Left lung (tissue), 10 donors: Measurements from ENCODE around the gene RCCD1. TPM values are rescaled to one million over a fixed set of nuclear protein-coding genes. Genes with fewer than 3 reads are reported as not detected.
A peak's percentile ranks its signal among the peaks of the same experiment; 100 is the strongest.

Experiments used
- ATAC-seq: fragments of 200-7000 bp; cut with Tn5 transposase; one replicate; pipeline ENCODE4 v1.9.1; 2020; ENCODE audit warnings: moderate library complexity
- DNase-seq, 4 donors: peaks; one replicate each; pipeline ENCODE4 v3.0.0-alpha.2; 2013 to 2020
- H3K27ac ChIP-seq, 2 donors: fragments of 200-600 bp; sonication (generic) in 1 of 2; one replicate each; pipeline versions ENCODE4 v1.5.0 to v1.8.0; 2020 to 2021
- H3K27me3 ChIP-seq, 2 donors: fragments of 200-600 bp; sonication (generic) in 1 of 2; one replicate each; pipeline versions ENCODE4 v1.5.0 to v1.8.0; 2020 to 2021
- H3K36me3 ChIP-seq, 2 donors: fragments of 200-600 bp; sonication (generic) in 1 of 2; one replicate each; pipeline versions ENCODE4 v1.5.0 to v1.8.0; 2020 to 2021
- H3K4me1 ChIP-seq, 2 donors: fragments of 200-600 bp; one replicate each; pipeline ENCODE4 v1.8.0; 2021
- H3K4me3 ChIP-seq, 2 donors: fragments of 200-600 bp; sonication (generic) in 1 of 2; one replicate each; pipeline versions ENCODE4 v1.5.0 to v1.8.0; 2020 to 2021; ENCODE audit warnings: mild to moderate bottlenecking in 1 of 2
- H3K9me3 ChIP-seq, 2 donors: fragments of 200-600 bp; sonication (generic) in 1 of 2; one replicate each; pipeline versions ENCODE4 v1.5.0 to v1.8.0; 2020 to 2021
- CTCF ChIP-seq, 2 donors: fragments of 200-600 bp; sonication (generic) in 1 of 2; IDR thresholded peaks; one replicate each; pipeline versions ENCODE4 v1.5.0 to v1.8.0; 2021; ENCODE audit warnings: antibody characterized with exemption in 2 of 2
- intact Hi-C, 2 donors: fragments of 100-400 bp; cut with DNase I; formaldehyde crosslinking; loops; one replicate each; pipeline versions ENCODE4 v1.11.2 to v1.14.2; 2022
- polyA plus RNA-seq, 6 donors: library from polyadenylated mRNA; unstranded; fragments of 120-200 nt; gene quantifications; one replicate each; pipeline ENCODE4 v1.2.1, GENCODE V29; 2013; ENCODE audit not compliant: insufficient read length in 6 of 6
- total RNA-seq, 2 donors: library from RNA; stranded (reverse); fragmentation: NEBNext Ultra II Directional; extraction: Animal tissue kit (Norgen Biotek cat#: 25700); gene quantifications; one replicate each; pipeline ENCODE4 v1.2.1, GENCODE V29; 2021
- donor health status: DM: no; HTN: yes; CAD: no.
- donor health status: DM: no; HTN: no; CAD: no.

The RCCD1 gene
- total and polyA plus RNA-seq, 8 donors = 9.8 to 21.2 (median 18.0) TPM

DNA sequence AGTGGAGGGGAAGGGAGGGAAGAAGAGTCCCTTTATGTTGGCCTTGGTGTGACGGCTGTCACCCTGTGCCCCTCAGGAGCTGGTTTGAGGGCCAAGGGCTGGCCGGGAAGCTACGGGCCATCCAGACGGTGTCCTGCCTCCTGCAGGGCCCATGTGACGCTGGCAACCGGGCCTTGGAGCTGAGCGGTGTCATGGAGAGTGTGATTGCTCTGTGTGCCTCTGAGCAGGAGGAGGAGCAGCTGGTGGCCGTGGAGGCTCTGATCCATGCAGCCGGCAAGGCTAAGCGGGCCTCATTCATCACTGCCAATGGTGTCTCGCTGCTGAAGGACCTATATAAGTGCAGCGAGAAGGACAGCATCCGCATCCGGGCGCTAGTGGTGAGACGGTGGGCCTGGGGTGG, 8.1 kb upstream of the RCCD1 start:
- peaks cover 0 to 99% of the 10 kb centered on the region in 2 donors for H3K36me3 ChIP-seq
- ATAC-seq (no peak), DNase-seq (peak in 1 of 4 donors; percentile 65)
- no peak overlapping the region for H3K27ac ChIP-seq
- H3K27me3 ChIP-seq = no peaks in the 10 kb centered on the region
- no peaks in the 10 kb centered on the region for H3K9me3 ChIP-seq
- intact Hi-C loops = no loop called here
- TF ChIP-seq CTCF (IDR thresholded peaks at IDR 0.05) = no peak
- no peak overlapping the region for H3K4me3 ChIP-seq
- H3K4me1 ChIP-seq = peaks cover 0 to 5% of the 10 kb centered on the region in 2 donors

GRCh38 chr15:90946941-90947576, 7.6 kb upstream of the RCCD1 start:
- no peak overlapping the region for H3K4me3 ChIP-seq
- no peak for ATAC-seq
- DNase-seq = no peak
- no peaks in the 10 kb centered on the region for H3K9me3 ChIP-seq
- peaks cover 0 to 5% of the 10 kb centered on the region in 2 donors for H3K4me1 ChIP-seq
- peaks cover 0 to 99% of the 10 kb centered on the region in 2 donors for H3K36me3 ChIP-seq
- no peak overlapping the region for H3K27ac ChIP-seq
- TF ChIP-seq CTCF (IDR thresholded peaks at IDR 0.05) = no peak
- no peaks in the 10 kb centered on the region for H3K27me3 ChIP-seq
- intact Hi-C loops = no loop called here

GRCh38 chr15:90947577-90948357, 6.9 kb upstream of the RCCD1 start:
- peaks cover 0 to 99% of the 10 kb centered on the region in 2 donors for H3K36me3 ChIP-seq
- H3K4me1 ChIP-seq = peaks cover 0 to 5% of the 10 kb centered on the region in 2 donors
- H3K27me3 ChIP-seq = no peaks in the 10 kb centered on the region
- no peaks in the 10 kb centered on the region for H3K9me3 ChIP-seq
- ATAC-seq = no peak
- H3K4me3 ChIP-seq = no peak overlapping the region
- DNase-seq = no peak
- no peak for TF ChIP-seq CTCF (IDR thresholded peaks at IDR 0.05)
- no peak overlapping the region for H3K27ac ChIP-seq
- intact Hi-C loops = no loop called here

GRCh38 chr15:90948506-90948905, 6.2 kb upstream of the RCCD1 start:
- no peaks in the 10 kb centered on the region for H3K9me3 ChIP-seq
- no peak overlapping the region for H3K27ac ChIP-seq
- no peak for TF ChIP-seq CTCF (IDR thresholded peaks at IDR 0.05)
- DNase-seq = peak in 1 of 4 donors; percentile 42
- no peaks in the 10 kb centered on the region for H3K27me3 ChIP-seq
- ATAC-seq = no peak
- peaks cover 0 to 99% of the 10 kb centered on the region in 2 donors for H3K36me3 ChIP-seq
- H3K4me3 ChIP-seq = no peak overlapping the region
- intact Hi-C loops = no loop called here
- H3K4me1 ChIP-seq = peaks cover 0 to 5% of the 10 kb centered on the region in 2 donors

- TF ChIP-seq CTCF (IDR thresholded peaks at IDR 0.05) = no peak
- Histone ChIP-seq H3K27me3 (no peaks in the 10 kb centered on the region), H3K9me3 (no peaks in the 10 kb centered on the region), H3K4me3 (no peak overlapping the region), H3K27ac (no peak overlapping the region), H3K36me3 (peaks cover 0 to 86% of the 10 kb centered on the region in 2 donors), H3K4me1 (peaks cover 0 to 11% of the 10 kb centered on the region in 2 donors)
- DNase-seq (peak in 1 of 4 donors; percentile 28), ATAC-seq (no peak)
- intact Hi-C loops = loop anchor here in 1 of 2 donors (10.0 kb wide), 1 partner anchor 85 kb away; no protein-coding TSS in a partner anchor
Observed at GRCh38 chr15:90949979-90950675, 4.6 kb upstream of the RCCD1 start.
